ENCODE results near the gene SYCE1. TPM values are rescaled to one million over a fixed set of nuclear protein-coding genes. Genes with fewer than 3 reads are reported as not detected.

The SYCE1 gene
- total and polyA plus RNA-seq, 2 of the 8 experiments (the other 6 are each of a cell fraction or from before 2014, with no cell fraction given), result not detected

DNA sequence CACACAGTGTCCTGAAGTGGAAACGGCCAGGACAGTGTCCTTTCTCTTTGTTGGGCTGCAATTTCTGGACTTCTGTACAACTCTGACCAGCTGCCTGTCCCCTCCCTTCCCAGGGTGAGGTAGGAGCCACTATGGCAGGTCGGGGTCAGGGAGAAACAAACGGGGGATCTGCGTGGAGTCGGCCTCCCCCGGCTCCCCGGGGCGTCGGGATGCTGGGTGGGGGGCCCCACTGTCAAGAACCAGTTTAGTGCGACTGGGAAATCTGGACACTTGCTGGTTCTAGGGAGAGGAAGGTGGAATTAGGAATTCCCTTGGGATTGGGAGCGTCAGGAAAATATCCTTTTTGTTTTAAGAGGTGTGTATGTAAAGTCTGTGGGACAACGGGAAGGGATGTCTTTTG is 567 bp downstream of the SYCE1 start:
- Histone ChIP-seq H4K8ac (ENCODE audit: extremely low read depth, insufficient read depth, low read length) (no peak overlapping the region), H4K20me1 (replicated peaks in 1 of 2; ENCODE audit: control insufficient read depth in 1 of 2, insufficient read depth in 2 of 2, low read length in 2 of 2) (no peaks in the 10 kb centered on the region), H4K91ac (replicated peaks; ENCODE audit: insufficient read length, low read length) (no peak overlapping the region), H3K9ac (replicated peaks in 1 of 4; ENCODE audit: extremely low read depth in 1 of 4, low read depth in 3 of 4, low read length in 3 of 4) (no peak overlapping the region), H3K14ac (ENCODE audit: insufficient read length) (no peak overlapping the region), H2BK12ac (ENCODE audit: low read depth, low read length) (no peak overlapping the region), H3K23me2 (ENCODE audit: low read depth, low read length) (peaks cover 11% of the 10 kb centered on the region; the same call in 1 of the 2 replicates), H3K18ac (ENCODE audit: extremely low read depth, low read length) (no peak overlapping the region), H4K5ac (ENCODE audit: insufficient read length, low read depth, low read length) (no peak overlapping the region), H3K79me2 (ENCODE audit: control insufficient read depth in 1 of 2, insufficient read depth in 2 of 2, low read length in 2 of 2) (no peaks in the 10 kb centered on the region), H2BK5ac (ENCODE audit: low read depth, low read length) (no peak overlapping the region), H3K4ac (replicated peaks; ENCODE audit: insufficient read length, low read depth, low read length) (no peak overlapping the region), H3K27me3 (replicated peaks in 1 of 4; ENCODE audit: control insufficient read depth in 3 of 4, extremely low read depth in 1 of 4, insufficient read depth in 3 of 4, low read length in 3 of 4) (peaks cover 0 to 1% (median under 1%) of the 10 kb centered on the region in 4 experiments; a peak in 1 of 7 replicates), H3K79me1 (ENCODE audit: low read depth, low read length) (no peaks in the 10 kb centered on the region), H3K4me2 (ENCODE audit: insufficient read depth in 1 of 2, low read depth in 2 of 2, low read length in 2 of 2) (no peak overlapping the region), H2BK20ac (ENCODE audit: low read length) (no peak overlapping the region), H2BK120ac (replicated peaks; ENCODE audit: low read depth, low read length) (no peak overlapping the region), H2AFZ (ENCODE audit: low read length) (no peak overlapping the region), H3K4me3 (ENCODE audit: extremely low read depth in 1 of 4, insufficient read depth in 2 of 4, low read depth in 3 of 4, low read length in 4 of 4) (no peak overlapping the region), H3K9me3 (ENCODE audit: insufficient read depth in 2 of 2, low read depth in 1 of 2, low read length in 1 of 2) (peaks cover 42 to 67% of the 10 kb centered on the region in 2 experiments), H3K36me3 (ENCODE audit: control insufficient read depth in 2 of 4, insufficient read depth in 4 of 4, low read length in 3 of 4) (no peaks in the 10 kb centered on the region), H3K56ac (replicated peaks; ENCODE audit: insufficient read length, low read depth, low read length) (no peak overlapping the region), H3K4me1 (replicated peaks in 1 of 4; ENCODE audit: control insufficient read depth in 3 of 4, insufficient read depth in 4 of 4, low read length in 3 of 4) (no peaks in the 10 kb centered on the region), H2BK15ac (ENCODE audit: low read length) (no peak overlapping the region), H3K23ac (ENCODE audit: insufficient read length) (no peak overlapping the region), H3K27ac (ENCODE audit: low read depth, low read length) (no peak overlapping the region), H2AK5ac (ENCODE audit: low read depth, low read length) (no peak overlapping the region)
- ChIA-PET POLR2A (ENCODE audit: partially characterized antibody) (no interaction called here), CTCF (ENCODE audit: partially characterized antibody) (no interaction called here)
- FAIRE-seq, result no peak
- WGBS, 2 experiments (ENCODE audit: extremely low coverage in 1 of 2, insufficient coverage in 1 of 2, insufficient read length in 1 of 2, insufficient replicate concordance in 2 of 2, low coverage in 1 of 2, low lambda C conversion rate in 2 of 2, missing lambda C conversion rate in 1 of 2), result 83% methylated on average over 11 of the region's 12 CpGs; no CpG with 5 or more reads in 1 of the 2 experiments
- TF ChIP-seq HDAC2 (IDR thresholded peaks at IDR 0.05; ENCODE audit: borderline replicate concordance in 1 of 2, low read depth in 2 of 2, low read length in 2 of 2) (no peak), SP1 (IDR thresholded peaks at IDR 0.05; ENCODE audit: low read depth, low read length) (no peak), CTBP2 (IDR thresholded peaks at IDR 0.05; ENCODE audit: borderline replicate concordance, insufficient read depth, insufficient read length, low read length) (no peak), CHD2 (IDR thresholded peaks at IDR 0.05; ENCODE audit: low read length) (no peak), CTCF (IDR thresholded peaks at IDR 0.05; ENCODE audit: control extremely low read depth in 1 of 3, insufficient read depth in 1 of 3, low read depth in 1 of 3, low read length in 3 of 3) (no peak)
- DNase-seq (ENCODE audit: low read depth in 1 of 2, low spot score in 2 of 2), result no peak

All from H1 (cell line).